ACC112 (cell line): ENCODE data around the gene NET1.

Experiments used
- H2AFZ ChIP-seq: fragments of 200-600 bp; sonication (generic); one replicate; pipeline ENCODE4 v1.6.0; 2017; ENCODE audit warnings: antibody characterized with exemption, low read length; ENCODE audit not compliant: unreplicated experiment
- H3K27ac ChIP-seq: fragments of 200-600 bp; sonication (generic); 2 replicates; pipeline ENCODE4 v1.5.1; 2014; ENCODE audit warnings: low read depth, mild to moderate bottlenecking, antibody characterized with exemption, low read length, moderate library complexity
- H3K27me3 ChIP-seq: fragments of 200-600 bp; sonication (generic); 2 replicates; pipeline ENCODE4 v1.6.1; 2014; ENCODE audit warnings: mild to moderate bottlenecking, antibody characterized with exemption, low read length, moderate library complexity, mixed read lengths; ENCODE audit not compliant: insufficient read depth
- H3K36me3 ChIP-seq: fragments of 200-600 bp; sonication (generic); 2 replicates; pipeline ENCODE4 v1.6.1; 2016; ENCODE audit warnings: mild to moderate bottlenecking, antibody characterized with exemption, low read length, moderate library complexity, mixed read lengths; ENCODE audit not compliant: insufficient read depth
- H3K4me1 ChIP-seq: fragments of 200-600 bp; sonication (generic); one replicate; pipeline ENCODE4 v1.6.1; 2016; ENCODE audit warnings: low read length, mixed read lengths; ENCODE audit not compliant: insufficient read depth, unreplicated experiment, control insufficient read depth
- H3K4me3 ChIP-seq: fragments of 200-600 bp; sonication (generic); 2 replicates; pipeline ENCODE4 v1.5.1; 2014; ENCODE audit warnings: mild to moderate bottlenecking, low read depth, low read length
- H3K79me2 ChIP-seq: fragments of 200-600 bp; sonication (generic); one replicate; pipeline ENCODE4 v1.6.0; 2016; ENCODE audit warnings: low read length; ENCODE audit not compliant: control insufficient read depth, unreplicated experiment, insufficient read depth

NET1 gene

GRCh38 chr10:5412277-5412941 lies at the start of gene NET1:
NET1 (plus strand) TSS chr10:5412557; CDS start chr10:5412693, 136 bp downstream.
- peaks cover 3% of the 10 kb centered on the region; the same call in 1 of the 2 replicates for H3K27me3 ChIP-seq
- H2AFZ ChIP-seq: peak within 1 kb of the TSS; percentile 88
- H3K27ac ChIP-seq: peak within 1 kb of the TSS; percentile 48
- no peaks in the 10 kb centered on the region for H3K36me3 ChIP-seq
- peak within 1 kb of the TSS; percentile 90 for H3K4me3 ChIP-seq
- H3K4me1 ChIP-seq: peaks cover 7% of the 10 kb centered on the region
- H3K79me2 ChIP-seq: peaks cover 44% of the 10 kb centered on the region

- Histone ChIP-seq H3K79me2 (no peaks in the 10 kb centered on the region), H3K4me1 (no peaks in the 10 kb centered on the region), H3K36me3 (no peaks in the 10 kb centered on the region), H3K27me3 (peaks cover 95% of the 10 kb centered on the region), H3K4me3 (no peak overlapping the region), H2AFZ (no peak overlapping the region), H3K27ac (no peak overlapping the region)
These were observed 49.5 kb upstream of the NET1 start for GRCh38 chr10:5362873-5363272.

- peaks cover 94% of the 10 kb centered on the region for H3K27me3 ChIP-seq
- H3K4me1 ChIP-seq: no peaks in the 10 kb centered on the region
- H3K4me3 ChIP-seq: no peak overlapping the region
- H3K27ac ChIP-seq: no peak overlapping the region
- no peaks in the 10 kb centered on the region for H3K79me2 ChIP-seq
- H3K36me3 ChIP-seq: no peaks in the 10 kb centered on the region
- H2AFZ ChIP-seq: no peak overlapping the region
These were observed 48.0 kb upstream of the NET1 start for GRCh38 chr10:5364374-5364773.

GRCh38 chr10:5364890-5365338 lies 47.4 kb upstream of the NET1 start, which contains the start of gene UCN3:
UCN3 (plus strand) TSS chr10:5364966; CDS start chr10:5373721, 8,755 bp downstream.
- Histone ChIP-seq H3K79me2 (no peaks in the 10 kb centered on the region), H2AFZ (no peak within 1 kb of the TSS), H3K27me3 (peaks cover 90% of the 10 kb centered on the region), H3K4me3 (no peak within 1 kb of the TSS), H3K36me3 (no peaks in the 10 kb centered on the region), H3K4me1 (no peaks in the 10 kb centered on the region), H3K27ac (no peak within 1 kb of the TSS)

GRCh38 chr10:5365928-5366327 lies 46.4 kb upstream of the NET1 start:
- no peak overlapping the region for H3K27ac ChIP-seq
- peaks cover 80% of the 10 kb centered on the region for H3K27me3 ChIP-seq
- H3K4me1 ChIP-seq: no peaks in the 10 kb centered on the region
- H3K36me3 ChIP-seq: no peaks in the 10 kb centered on the region
- no peak overlapping the region for H3K4me3 ChIP-seq
- no peak overlapping the region for H2AFZ ChIP-seq
- no peaks in the 10 kb centered on the region for H3K79me2 ChIP-seq

- no peak overlapping the region for H2AFZ ChIP-seq
- no peaks in the 10 kb centered on the region for H3K79me2 ChIP-seq
- H3K36me3 ChIP-seq: no peaks in the 10 kb centered on the region
- H3K27ac ChIP-seq: no peak overlapping the region
- no peak overlapping the region for H3K4me3 ChIP-seq
- no peaks in the 10 kb centered on the region for H3K4me1 ChIP-seq
- peaks cover 44% of the 10 kb centered on the region for H3K27me3 ChIP-seq
These were observed 42.8 kb upstream of the NET1 start for GRCh38 chr10:5369362-5370158.

- H2AFZ ChIP-seq: no peak overlapping the region
- peaks cover 34% of the 10 kb centered on the region for H3K27me3 ChIP-seq
- H3K4me1 ChIP-seq: no peaks in the 10 kb centered on the region
- H3K4me3 ChIP-seq: no peak overlapping the region
- H3K27ac ChIP-seq: no peak overlapping the region
- no peaks in the 10 kb centered on the region for H3K36me3 ChIP-seq
- H3K79me2 ChIP-seq: no peaks in the 10 kb centered on the region
These were observed 41.6 kb upstream of the NET1 start for GRCh38 chr10:5370493-5371352.

GRCh38 chr10:5373307-5373706 lies 39.0 kb upstream of the NET1 start:
- Histone ChIP-seq H3K27ac (no peak overlapping the region), H3K4me1 (no peaks in the 10 kb centered on the region), H3K4me3 (no peak overlapping the region), H3K79me2 (no peaks in the 10 kb centered on the region), H3K36me3 (no peaks in the 10 kb centered on the region), H3K27me3 (peaks cover 21% of the 10 kb centered on the region), H2AFZ (no peak overlapping the region)

GRCh38 chr10:5373891-5374611 lies 38.3 kb upstream of the NET1 start:
- Histone ChIP-seq H3K4me3 (no peak overlapping the region), H3K27me3 (peaks cover 14% of the 10 kb centered on the region), H2AFZ (no peak overlapping the region), H3K4me1 (no peaks in the 10 kb centered on the region), H3K27ac (no peak overlapping the region), H3K36me3 (no peaks in the 10 kb centered on the region), H3K79me2 (no peaks in the 10 kb centered on the region)

- H3K4me1 ChIP-seq: no peaks in the 10 kb centered on the region
- no peak overlapping the region for H3K4me3 ChIP-seq
- H3K27ac ChIP-seq: no peak overlapping the region
- H3K36me3 ChIP-seq: no peaks in the 10 kb centered on the region
- H3K27me3 ChIP-seq: peaks cover 12% of the 10 kb centered on the region
- no peak overlapping the region for H2AFZ ChIP-seq
- H3K79me2 ChIP-seq: no peaks in the 10 kb centered on the region
These were observed 35.9 kb upstream of the NET1 start for GRCh38 chr10:5376450-5376849.
